Measurements from ENCODE around the gene CATSPERD. TPM values are rescaled to one million over a fixed set of nuclear protein-coding genes. Genes with fewer than 3 reads are reported as not detected.

The CATSPERD gene
- total RNA-seq, 4 donors from 2014 or later, result not detected

GRCh38 chr19:5826531-5827341, 106.3 kb downstream of the CATSPERD start:
- H3K4me3 ChIP-seq (ENCODE audit: low read depth, poor library complexity, severe bottlenecking), result no peak overlapping the region
- peak in 1 of 2 donors; percentile 90 for DNase-seq (ENCODE audit: low spot score in 2 of 2)

DNA sequence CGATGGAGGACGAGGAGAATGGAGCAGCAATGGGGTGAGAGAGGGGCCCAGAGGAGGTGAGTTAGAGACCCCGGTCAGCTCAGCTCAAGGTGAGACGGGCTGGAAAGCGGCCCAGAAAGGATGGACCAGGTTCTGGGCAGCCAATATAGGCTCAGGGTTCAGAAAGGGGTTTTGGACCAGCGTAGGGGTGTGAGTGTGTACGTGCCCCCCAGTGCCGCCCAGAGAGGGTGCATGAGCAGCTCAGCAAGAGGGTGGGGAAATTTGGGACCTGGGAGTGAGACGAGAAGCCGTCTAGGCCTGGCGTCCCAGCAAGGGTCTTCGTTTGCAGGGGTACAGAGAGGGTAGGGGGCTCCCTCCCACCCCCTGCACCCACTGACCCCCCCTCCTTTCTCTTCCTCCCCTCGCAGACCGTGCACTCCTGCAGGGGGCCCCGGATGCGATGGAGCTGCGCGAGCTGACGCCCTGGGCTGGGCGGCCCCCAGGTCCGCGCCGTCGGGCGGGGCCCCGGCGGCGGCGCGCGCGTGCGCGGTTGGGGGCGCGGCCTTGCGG, 107.0 kb downstream of the CATSPERD start:
- intact Hi-C loops (cut with DNase I; ENCODE audit: low total_unique reads), result no loop called here
- TF ChIP-seq POLR2A (IDR thresholded peaks at IDR 0.05), result no peak
- TF ChIP-seq, protein P1, sequence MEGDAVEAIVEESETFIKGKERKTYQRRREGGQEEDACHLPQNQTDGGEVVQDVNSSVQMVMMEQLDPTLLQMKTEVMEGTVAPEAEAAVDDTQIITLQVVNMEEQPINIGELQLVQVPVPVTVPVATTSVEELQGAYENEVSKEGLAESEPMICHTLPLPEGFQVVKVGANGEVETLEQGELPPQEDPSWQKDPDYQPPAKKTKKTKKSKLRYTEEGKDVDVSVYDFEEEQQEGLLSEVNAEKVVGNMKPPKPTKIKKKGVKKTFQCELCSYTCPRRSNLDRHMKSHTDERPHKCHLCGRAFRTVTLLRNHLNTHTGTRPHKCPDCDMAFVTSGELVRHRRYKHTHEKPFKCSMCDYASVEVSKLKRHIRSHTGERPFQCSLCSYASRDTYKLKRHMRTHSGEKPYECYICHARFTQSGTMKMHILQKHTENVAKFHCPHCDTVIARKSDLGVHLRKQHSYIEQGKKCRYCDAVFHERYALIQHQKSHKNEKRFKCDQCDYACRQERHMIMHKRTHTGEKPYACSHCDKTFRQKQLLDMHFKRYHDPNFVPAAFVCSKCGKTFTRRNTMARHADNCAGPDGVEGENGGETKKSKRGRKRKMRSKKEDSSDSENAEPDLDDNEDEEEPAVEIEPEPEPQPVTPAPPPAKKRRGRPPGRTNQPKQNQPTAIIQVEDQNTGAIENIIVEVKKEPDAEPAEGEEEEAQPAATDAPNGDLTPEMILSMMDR (IDR thresholded peaks at IDR 0.05), result no peak
- DNase-seq (ENCODE audit: low spot score in 2 of 2), result no peak
- H3K4me3 ChIP-seq (ENCODE audit: low read depth, poor library complexity, severe bottlenecking), result peak overlapping the region; percentile 36
- WGBS, 2 donors, result 14 to 25% methylated on average over 23 to 36 of the region's 37 CpGs

More at GRCh38 chr19:5826531-5827341, 106.3 kb downstream of the CATSPERD start:
- no peak for TF ChIP-seq POLR2A (IDR thresholded peaks at IDR 0.05)
- TF ChIP-seq, protein P1 (IDR thresholded peaks at IDR 0.05), result peak in 1 of 3 donors; percentile 26
- WGBS, 2 donors, result 23 to 33% methylated on average over 12 to 24 of the region's 24 CpGs
- intact Hi-C loops (cut with DNase I; ENCODE audit: low total_unique reads), result no loop called here

GRCh38 chr19:5827891-5828660, 107.6 kb downstream of the CATSPERD start:
- TF ChIP-seq POLR2A (IDR thresholded peaks at IDR 0.05), result no peak
- TF ChIP-seq, protein P1 (IDR thresholded peaks at IDR 0.05), result no peak
- peak overlapping the region; percentile 36 for H3K4me3 ChIP-seq (ENCODE audit: low read depth, poor library complexity, severe bottlenecking)
- 3 to 4% methylated on average over 17 to 41 of the region's 91 CpGs for WGBS, 2 donors
- intact Hi-C loops (cut with DNase I; ENCODE audit: low total_unique reads), result no loop called here
- DNase-seq (ENCODE audit: low spot score in 2 of 2), result peak; percentile 87 to 97

Other genes with a start within 250 kb of the CATSPERD start
- gene TINCR, start 152.7 kb upstream of the CATSPERD start, total RNA-seq, result 100 to 1,000 TPM; 250 to 282 (median 259) TPM
- gene SAFB2, start 97.9 kb upstream of the CATSPERD start, total RNA-seq, result 10 to 100 TPM; 14.0 to 51.2 (median 28.7) TPM
- 100 to 1,000 TPM in 1 of 4 donors, 10 to 100 TPM in 3; 41.6 to 136 (median 80.4) TPM for gene SAFB, start 97.6 kb upstream of the CATSPERD start, total RNA-seq
- 10 to 100 TPM; 43.6 to 65.5 (median 54.1) TPM for gene MICOS13, start 40.1 kb upstream of the CATSPERD start, total RNA-seq
- 10 to 100 TPM; 20.1 to 38.1 (median 24.8) TPM for gene HSD11B1L, start 39.6 kb upstream of the CATSPERD start, total RNA-seq
- 1,000 to 10,000 TPM; 1,101 to 1,427 (median 1,254) TPM for gene RPL36, start 30.3 kb upstream of the CATSPERD start, total RNA-seq
- 10 to 100 TPM; 40.9 to 81.7 (median 61.2) TPM for gene LONP1, start 491 bp upstream of the CATSPERD start, total RNA-seq
- 1 to 10 TPM in 1 of 4 donors, under 1 TPM in 3; 0.25 to 1.2 (median 0.62) TPM for gene PRR22, start 64.1 kb downstream of the CATSPERD start, total RNA-seq
- 100 to 1,000 TPM in 1 of 4 donors, 10 to 100 TPM in 3; 36.0 to 107 (median 67.4) TPM for gene DUS3L, start 70.5 kb downstream of the CATSPERD start, total RNA-seq
- gene NRTN, start 84.4 kb downstream of the CATSPERD start, total RNA-seq, result 1 to 10 TPM; 6.5 to 7.9 (median 7.2) TPM
- under 1 TPM in 2 of 4 donors, not detected in 2; 0.23 to 0.29 TPM for gene FUT6, start 119.1 kb downstream of the CATSPERD start, total RNA-seq
- gene FUT3, start 130.8 kb downstream of the CATSPERD start, total RNA-seq, result 1 to 10 TPM in 3 of 4 donors, under 1 TPM in 1; 0.76 to 3.8 (median 1.9) TPM
- gene FUT5, start 149.9 kb downstream of the CATSPERD start, total RNA-seq, result not detected
- gene NDUFA11, start 183.2 kb downstream of the CATSPERD start, total RNA-seq, result 100 to 1,000 TPM; 123 to 215 (median 163) TPM
- gene VMAC, start 184.2 kb downstream of the CATSPERD start, total RNA-seq, result 10 to 100 TPM; 10.2 to 15.2 (median 10.8) TPM
- 10 to 100 TPM in 3 of 4 donors, 1 to 10 TPM in 1; 3.5 to 14.5 (median 11.5) TPM for gene CAPS, start 193.6 kb downstream of the CATSPERD start, total RNA-seq